SU-DHL-6 (cell line): ENCODE data around the gene DLG2.

ENCODE experiments used
- EZH2phosphoT487 ChIP-seq: fragments of 200-600 bp; sonication (generic), shearing (Covaris generic); conservative IDR thresholded peaks from 2 replicates; pipeline ENCODE4 v1.6.1; 2018; ENCODE audit warnings: mild to moderate bottlenecking, antibody characterized with exemption, low read length, moderate library complexity, mixed read lengths
- TF ChIP-seq, protein P1 (sequence below): fragments of 200-600 bp; sonication (generic); IDR thresholded peaks from one replicate; pipeline ENCODE4 v1.5.1; 2017; ENCODE audit warnings: antibody characterized with exemption, mild to moderate bottlenecking, low read length, moderate library complexity; ENCODE audit not compliant: insufficient read depth, poor library complexity, severe bottlenecking

DNA sequence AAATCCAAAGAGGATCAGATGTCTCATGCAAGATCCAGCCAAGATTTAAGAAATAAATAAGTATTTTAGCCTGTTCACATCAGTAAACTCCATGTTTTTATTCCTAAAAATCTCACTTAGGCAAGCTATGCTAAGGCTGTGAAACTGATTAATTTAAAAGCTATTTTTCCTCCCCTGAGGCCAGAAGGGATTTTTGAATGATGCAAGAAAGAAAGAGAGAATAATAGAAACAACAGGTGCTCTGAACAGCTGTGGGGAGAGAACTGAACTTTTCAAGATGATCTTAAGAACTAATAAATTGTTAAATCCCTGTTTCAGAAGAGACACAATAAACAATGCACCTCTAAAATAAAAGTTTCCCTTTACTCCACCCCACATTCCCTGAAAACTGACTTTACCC is 241.6 kb downstream of the DLG2 start:
- TF ChIP-seq, protein P1, sequence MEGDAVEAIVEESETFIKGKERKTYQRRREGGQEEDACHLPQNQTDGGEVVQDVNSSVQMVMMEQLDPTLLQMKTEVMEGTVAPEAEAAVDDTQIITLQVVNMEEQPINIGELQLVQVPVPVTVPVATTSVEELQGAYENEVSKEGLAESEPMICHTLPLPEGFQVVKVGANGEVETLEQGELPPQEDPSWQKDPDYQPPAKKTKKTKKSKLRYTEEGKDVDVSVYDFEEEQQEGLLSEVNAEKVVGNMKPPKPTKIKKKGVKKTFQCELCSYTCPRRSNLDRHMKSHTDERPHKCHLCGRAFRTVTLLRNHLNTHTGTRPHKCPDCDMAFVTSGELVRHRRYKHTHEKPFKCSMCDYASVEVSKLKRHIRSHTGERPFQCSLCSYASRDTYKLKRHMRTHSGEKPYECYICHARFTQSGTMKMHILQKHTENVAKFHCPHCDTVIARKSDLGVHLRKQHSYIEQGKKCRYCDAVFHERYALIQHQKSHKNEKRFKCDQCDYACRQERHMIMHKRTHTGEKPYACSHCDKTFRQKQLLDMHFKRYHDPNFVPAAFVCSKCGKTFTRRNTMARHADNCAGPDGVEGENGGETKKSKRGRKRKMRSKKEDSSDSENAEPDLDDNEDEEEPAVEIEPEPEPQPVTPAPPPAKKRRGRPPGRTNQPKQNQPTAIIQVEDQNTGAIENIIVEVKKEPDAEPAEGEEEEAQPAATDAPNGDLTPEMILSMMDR: no peak
- no peak for TF ChIP-seq EZH2phosphoT487
